ENCODE results near the gene RS1.

RS1 gene

DNA sequence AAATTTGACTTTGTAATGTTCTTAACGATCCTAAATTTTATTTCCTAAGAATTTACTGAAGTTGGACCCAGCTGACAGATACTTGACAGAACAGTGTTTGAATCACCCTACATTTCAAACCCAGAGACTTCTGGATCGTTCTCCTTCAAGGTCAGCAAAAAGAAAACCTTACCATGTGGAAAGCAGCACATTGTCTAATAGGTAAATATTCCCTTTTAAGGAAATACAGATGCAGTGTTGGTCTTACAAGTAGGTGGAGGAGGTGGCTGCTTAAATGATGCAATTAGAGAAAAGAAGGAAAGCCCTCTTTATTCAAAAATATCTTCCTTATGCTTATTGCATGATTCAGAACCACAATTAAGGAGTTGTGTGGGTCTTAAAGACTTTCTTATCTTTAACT lies 73.5 kb downstream of the RS1 start:
- DNase-seq (ENCODE audit: low spot score), result no peak

- no peak for DNase-seq (ENCODE audit: low spot score)
Measured at GRCh38 chrX:18596096-18596495, 75.8 kb downstream of the RS1 start.

DNA sequence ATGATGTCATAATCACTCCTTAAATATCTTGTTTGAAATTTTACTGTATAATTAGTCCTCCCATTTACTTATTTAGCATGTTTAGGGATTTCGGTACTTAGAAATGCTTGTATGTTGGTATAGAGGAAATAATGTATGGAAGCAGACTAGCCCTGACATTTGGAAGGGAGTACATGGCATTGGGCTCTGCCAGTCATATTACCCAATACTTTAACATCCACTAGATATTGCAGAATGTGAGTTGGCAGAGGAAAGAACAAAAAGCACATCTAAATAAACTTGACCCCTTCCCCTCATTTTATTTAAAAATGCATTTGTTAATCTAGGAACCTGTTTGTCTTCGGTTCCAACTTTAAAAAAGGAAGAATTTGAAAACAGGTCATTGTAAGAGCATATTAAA lies 77.8 kb downstream of the RS1 start:
- DNase-seq (ENCODE audit: low spot score), result no peak

- no peak for DNase-seq (ENCODE audit: low spot score)
Measured at GRCh38 chrX:18591834-18592233, 80.1 kb downstream of the RS1 start.

All from SW480 (cell line).